Peyer's patch (tissue), 4 donors: ENCODE measurements around the gene UBE2D2.

ENCODE experiments used
- POLR2A ChIP-seq, 2 donors: fragments of 450-650 bp; IDR thresholded peaks; one replicate each; pipeline ENCODE4 v1.5.1; 2017; ENCODE audit warnings: antibody characterized with exemption in 2 of 2, mild to moderate bottlenecking in 2 of 2, moderate library complexity in 2 of 2
- TF ChIP-seq, protein P1 (sequence below), 6 experiments: fragments of 450-650 bp in 4 of 6; fragments of 200-600 bp in 2 of 6; sonication (generic) in 1 of 6; IDR thresholded peaks; one replicate each; pipeline ENCODE4 v1.5.1; 2017 to 2019; ENCODE audit warnings: antibody characterized with exemption in 6 of 6, mild to moderate bottlenecking in 3 of 6, moderate library complexity in 1 of 6

DNA sequence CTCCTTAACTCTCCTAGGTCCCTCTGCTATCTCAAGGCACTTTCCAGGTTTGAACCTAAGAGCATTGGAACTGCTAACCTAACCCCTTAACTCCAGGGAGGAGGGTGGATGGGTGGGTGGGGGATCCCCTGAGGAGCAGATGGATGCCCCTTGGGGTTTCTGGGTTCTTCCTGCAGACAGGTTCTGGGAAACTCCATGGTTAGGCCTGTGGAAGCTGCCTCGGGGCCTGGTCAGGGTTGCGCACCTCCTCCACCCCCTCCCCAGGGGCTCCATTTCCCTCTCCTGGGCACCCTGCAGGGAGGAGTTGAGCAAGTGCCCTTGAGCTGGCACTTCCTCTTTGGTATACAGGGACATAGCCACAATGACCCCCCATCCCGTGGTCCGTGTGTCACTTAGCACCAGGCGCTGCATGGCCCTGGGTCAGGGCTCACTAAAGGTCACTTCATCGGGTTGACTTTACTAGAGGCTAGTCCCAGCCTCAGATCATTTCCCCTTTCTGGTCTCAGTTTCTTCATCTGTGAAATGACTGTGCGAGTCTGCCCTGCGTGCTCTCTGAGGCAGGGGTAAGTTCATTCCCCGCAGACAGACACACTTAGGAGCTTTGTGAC lies 103.1 kb downstream of the UBE2D2 start:
- TF ChIP-seq, protein P1, sequence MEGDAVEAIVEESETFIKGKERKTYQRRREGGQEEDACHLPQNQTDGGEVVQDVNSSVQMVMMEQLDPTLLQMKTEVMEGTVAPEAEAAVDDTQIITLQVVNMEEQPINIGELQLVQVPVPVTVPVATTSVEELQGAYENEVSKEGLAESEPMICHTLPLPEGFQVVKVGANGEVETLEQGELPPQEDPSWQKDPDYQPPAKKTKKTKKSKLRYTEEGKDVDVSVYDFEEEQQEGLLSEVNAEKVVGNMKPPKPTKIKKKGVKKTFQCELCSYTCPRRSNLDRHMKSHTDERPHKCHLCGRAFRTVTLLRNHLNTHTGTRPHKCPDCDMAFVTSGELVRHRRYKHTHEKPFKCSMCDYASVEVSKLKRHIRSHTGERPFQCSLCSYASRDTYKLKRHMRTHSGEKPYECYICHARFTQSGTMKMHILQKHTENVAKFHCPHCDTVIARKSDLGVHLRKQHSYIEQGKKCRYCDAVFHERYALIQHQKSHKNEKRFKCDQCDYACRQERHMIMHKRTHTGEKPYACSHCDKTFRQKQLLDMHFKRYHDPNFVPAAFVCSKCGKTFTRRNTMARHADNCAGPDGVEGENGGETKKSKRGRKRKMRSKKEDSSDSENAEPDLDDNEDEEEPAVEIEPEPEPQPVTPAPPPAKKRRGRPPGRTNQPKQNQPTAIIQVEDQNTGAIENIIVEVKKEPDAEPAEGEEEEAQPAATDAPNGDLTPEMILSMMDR (IDR thresholded peaks at IDR 0.05): no peak
- TF ChIP-seq POLR2A (IDR thresholded peaks at IDR 0.05): no peak
